Astrocyte (in vitro differentiated cells and primary cell): ENCODE measurements around the gene CYTH3. TPM values are rescaled to one million over a fixed set of nuclear protein-coding genes. Genes with fewer than 3 reads are reported as not detected.

ENCODE experiments used
- DNase-seq: peaks from one replicate; pipeline ENCODE4 v3.0.0-alpha.2; 2010; ENCODE audit warnings: low read depth
- FAIRE-seq: peaks from 2 replicates; lab custom pipeline; 2011; peaks lifted over from hg19 to GRCh38; lab: Jason Lieb, UNC
- H2AFZ ChIP-seq: 2 replicates; pipeline ENCODE4 v1.6.0; 2012; ENCODE audit warnings: low read depth, low read length, inconsistent platforms
- H3K27ac ChIP-seq: 2 replicates; pipeline ENCODE4 v1.5.1; 2011; ENCODE audit warnings: low read depth, low read length, inconsistent platforms
- H3K27me3 ChIP-seq: 2 replicates; pipeline ENCODE4 v1.6.0; 2011; ENCODE audit warnings: low read length, inconsistent platforms; ENCODE audit not compliant: insufficient read depth
- H3K36me3 ChIP-seq: 2 replicates; pipeline ENCODE4 v1.5.1; 2011; ENCODE audit warnings: low read length, inconsistent platforms; ENCODE audit not compliant: insufficient read depth
- H3K4me1 ChIP-seq: 2 replicates; pipeline ENCODE4 v1.5.1; 2011; ENCODE audit warnings: low read length, inconsistent platforms; ENCODE audit not compliant: insufficient read depth
- H3K4me2 ChIP-seq: 2 replicates; pipeline ENCODE4 v1.6.0; 2012; ENCODE audit warnings: low read length, inconsistent platforms
- H3K4me3 ChIP-seq: 2 replicates; pipeline ENCODE4 v1.5.1; 2011; ENCODE audit warnings: low read depth, mild to moderate bottlenecking, low read length, inconsistent platforms; ENCODE audit not compliant: insufficient read depth
- H3K79me2 ChIP-seq: 2 replicates; pipeline ENCODE4 v1.6.0; 2012; ENCODE audit warnings: mild to moderate bottlenecking, low read length, inconsistent platforms; ENCODE audit not compliant: insufficient read depth
- H3K9ac ChIP-seq: 2 replicates; pipeline ENCODE4 v1.6.0; 2012; ENCODE audit warnings: mild to moderate bottlenecking, low read length, inconsistent platforms
- H3K9me3 ChIP-seq: 2 replicates; pipeline ENCODE4 v1.5.1; 2012; ENCODE audit warnings: low read depth, mild to moderate bottlenecking, low read length, inconsistent platforms; ENCODE audit not compliant: insufficient read depth
- H4K20me1 ChIP-seq: 2 replicates; pipeline ENCODE4 v1.6.0; 2012; ENCODE audit warnings: low read length, inconsistent platforms; ENCODE audit not compliant: insufficient read depth
- H3K27ac Mint-ChIP-seq: one replicate; pipeline ENCODE4 v1.8.0; 2021; ENCODE audit warnings: mild to moderate bottlenecking, mixed read lengths; ENCODE audit not compliant: unreplicated experiment
- H3K27me3 Mint-ChIP-seq: one replicate; pipeline ENCODE4 v1.8.0; 2021; ENCODE audit warnings: low read depth, mixed read lengths; ENCODE audit not compliant: unreplicated experiment
- H3K36me3 Mint-ChIP-seq: one replicate; pipeline ENCODE4 v1.8.0; 2021; ENCODE audit warnings: low read depth, mixed read lengths; ENCODE audit not compliant: unreplicated experiment
- H3K4me1 Mint-ChIP-seq: one replicate; pipeline ENCODE4 v1.8.0; 2021; ENCODE audit warnings: low read depth, mixed read lengths; ENCODE audit not compliant: unreplicated experiment
- H3K4me3 Mint-ChIP-seq: one replicate; pipeline ENCODE4 v1.8.0; 2021; ENCODE audit warnings: mild to moderate bottlenecking, moderate library complexity, mixed read lengths; ENCODE audit not compliant: unreplicated experiment
- H3K9me3 Mint-ChIP-seq: one replicate; pipeline ENCODE4 v1.8.0; 2021; ENCODE audit warnings: mild to moderate bottlenecking, mixed read lengths; ENCODE audit not compliant: unreplicated experiment
- EZH2 ChIP-seq: IDR thresholded peaks from 2 replicates; pipeline ENCODE4 v1.6.1; 2012; ENCODE audit warnings: mild to moderate bottlenecking, low read length, inconsistent platforms; ENCODE audit not compliant: insufficient read depth
- total RNA-seq: library from RNA; stranded (reverse); gene quantifications from 2 replicates; pipeline ENCODE4 v1.2.1, GENCODE V29; 2021
- TF ChIP-seq, protein P1 (sequence below): IDR thresholded peaks from 2 replicates; pipeline ENCODE4 v1.5.1; 2011; ENCODE audit warnings: low read depth, mild to moderate bottlenecking, inconsistent platforms, low read length, moderate library complexity; ENCODE audit not compliant: insufficient read depth

Gene CYTH3
- total RNA-seq, 1 donor from 2014 or later, result 29.3 TPM

DNA sequence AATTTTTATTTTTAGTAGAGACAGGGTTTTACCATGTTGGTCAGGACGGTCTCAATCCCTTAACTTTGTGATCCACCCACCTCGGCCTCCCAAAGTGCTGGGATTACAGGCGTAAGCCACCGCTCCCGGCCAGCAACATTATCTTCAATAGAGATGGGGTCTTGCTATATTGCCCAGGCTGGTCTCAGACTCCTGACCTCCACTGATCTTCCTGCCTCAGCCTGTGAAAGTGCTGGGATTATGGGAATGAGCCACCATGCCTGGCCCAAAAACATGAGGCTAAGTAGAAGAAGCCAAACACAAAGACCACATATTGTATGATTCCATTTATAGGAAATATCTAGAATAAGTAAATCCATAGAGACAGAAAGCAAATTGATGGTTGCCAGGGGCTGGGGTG is 19.1 kb upstream of the CYTH3 start:
- H3K36me3 Mint-ChIP-seq, result no peaks in the 10 kb centered on the region
- no peaks in the 10 kb centered on the region for H3K27me3 Mint-ChIP-seq
- FAIRE-seq, result no peak
- H3K9ac ChIP-seq, result no peak overlapping the region
- H3K27ac ChIP-seq, result no peak overlapping the region
- no peak overlapping the region for H3K4me2 ChIP-seq
- peaks cover 3% of the 10 kb centered on the region for H3K4me1 ChIP-seq
- H3K27me3 ChIP-seq, result no peaks in the 10 kb centered on the region
- H3K4me1 Mint-ChIP-seq, result no peaks in the 10 kb centered on the region
- peak overlapping the region; percentile 47 for H3K27ac Mint-ChIP-seq
- H2AFZ ChIP-seq, result no peak overlapping the region
- H3K4me3 Mint-ChIP-seq, result no peak overlapping the region
- no peak overlapping the region for H3K4me3 ChIP-seq
- H3K36me3 ChIP-seq, result no peaks in the 10 kb centered on the region
- DNase-seq, result no peak
- H4K20me1 ChIP-seq, result no peaks in the 10 kb centered on the region
- no peak for TF ChIP-seq EZH2
- TF ChIP-seq, protein P1, sequence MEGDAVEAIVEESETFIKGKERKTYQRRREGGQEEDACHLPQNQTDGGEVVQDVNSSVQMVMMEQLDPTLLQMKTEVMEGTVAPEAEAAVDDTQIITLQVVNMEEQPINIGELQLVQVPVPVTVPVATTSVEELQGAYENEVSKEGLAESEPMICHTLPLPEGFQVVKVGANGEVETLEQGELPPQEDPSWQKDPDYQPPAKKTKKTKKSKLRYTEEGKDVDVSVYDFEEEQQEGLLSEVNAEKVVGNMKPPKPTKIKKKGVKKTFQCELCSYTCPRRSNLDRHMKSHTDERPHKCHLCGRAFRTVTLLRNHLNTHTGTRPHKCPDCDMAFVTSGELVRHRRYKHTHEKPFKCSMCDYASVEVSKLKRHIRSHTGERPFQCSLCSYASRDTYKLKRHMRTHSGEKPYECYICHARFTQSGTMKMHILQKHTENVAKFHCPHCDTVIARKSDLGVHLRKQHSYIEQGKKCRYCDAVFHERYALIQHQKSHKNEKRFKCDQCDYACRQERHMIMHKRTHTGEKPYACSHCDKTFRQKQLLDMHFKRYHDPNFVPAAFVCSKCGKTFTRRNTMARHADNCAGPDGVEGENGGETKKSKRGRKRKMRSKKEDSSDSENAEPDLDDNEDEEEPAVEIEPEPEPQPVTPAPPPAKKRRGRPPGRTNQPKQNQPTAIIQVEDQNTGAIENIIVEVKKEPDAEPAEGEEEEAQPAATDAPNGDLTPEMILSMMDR, result no peak
- no peaks in the 10 kb centered on the region for H3K9me3 Mint-ChIP-seq
- H3K79me2 ChIP-seq, result no peaks in the 10 kb centered on the region
- no peaks in the 10 kb centered on the region for H3K9me3 ChIP-seq

DNA sequence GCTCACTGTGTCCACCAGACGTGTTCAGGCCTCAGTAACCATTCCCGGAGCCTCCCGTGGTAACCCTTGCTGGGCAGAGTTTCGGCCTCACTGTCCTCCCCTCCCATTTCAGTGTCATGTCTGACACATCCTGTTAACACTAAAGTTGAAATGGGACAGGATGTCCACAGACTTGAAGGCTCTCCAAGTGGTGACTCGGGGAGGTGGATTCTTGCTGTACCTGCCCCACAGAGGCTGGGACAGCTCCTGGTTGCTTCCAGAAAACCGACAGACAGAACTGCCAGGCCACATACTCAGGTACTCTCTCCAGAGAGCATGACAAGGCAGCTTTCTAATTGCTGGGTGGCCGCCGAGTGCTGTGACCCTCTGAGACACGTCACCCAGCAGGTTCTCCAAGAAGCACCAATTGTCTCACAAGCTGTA is 17.9 kb upstream of the CYTH3 start:
- Mint-ChIP-seq H3K4me1 (no peaks in the 10 kb centered on the region), H3K9me3 (no peaks in the 10 kb centered on the region), H3K27me3 (no peaks in the 10 kb centered on the region), H3K4me3 (no peak overlapping the region), H3K27ac (no peak overlapping the region), H3K36me3 (no peaks in the 10 kb centered on the region)
- Histone ChIP-seq H3K4me1 (peaks cover 3% of the 10 kb centered on the region), H3K79me2 (no peaks in the 10 kb centered on the region), H2AFZ (peak overlapping the region; percentile 81), H3K9me3 (no peaks in the 10 kb centered on the region), H3K4me2 (no peak overlapping the region), H3K9ac (peak overlapping the region; percentile 26), H4K20me1 (no peaks in the 10 kb centered on the region), H3K27ac (no peak overlapping the region), H3K36me3 (no peaks in the 10 kb centered on the region), H3K27me3 (no peaks in the 10 kb centered on the region), H3K4me3 (no peak overlapping the region)
- FAIRE-seq (no peak), DNase-seq (no peak)
- TF ChIP-seq, protein P1, result no peak
- no peak for TF ChIP-seq EZH2

DNA sequence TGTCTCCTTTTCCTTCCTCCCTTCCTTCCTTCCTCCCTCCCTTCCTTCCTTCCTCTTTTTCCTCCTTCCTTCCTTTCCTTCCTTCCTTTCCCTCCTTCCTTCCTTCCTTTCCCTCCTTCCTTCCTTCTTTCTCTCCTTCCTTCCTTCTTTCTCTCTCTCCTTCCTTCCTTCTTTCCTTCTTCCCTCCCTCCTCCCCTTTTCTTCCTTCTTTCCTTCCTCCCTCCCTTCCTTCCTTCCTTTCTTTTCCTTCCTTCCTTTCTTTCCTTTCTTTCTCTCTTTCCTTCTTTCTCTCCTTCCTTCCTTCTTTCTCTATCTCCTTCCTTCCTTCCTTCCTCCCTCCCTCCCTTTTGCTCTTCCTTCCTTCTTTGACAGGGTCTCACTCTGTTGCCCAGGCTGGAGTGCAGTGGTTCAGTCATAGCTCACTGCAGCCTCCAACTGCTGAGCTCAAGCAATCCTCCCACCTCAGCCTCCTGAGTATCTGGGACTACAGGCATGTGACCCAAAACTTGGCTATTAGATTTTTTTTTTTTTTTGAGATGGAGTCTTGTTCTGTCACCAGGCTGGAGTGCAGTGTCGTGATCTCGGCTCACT is 15.9 kb upstream of the CYTH3 start:
- H3K27ac Mint-ChIP-seq, result no peak overlapping the region
- H3K36me3 Mint-ChIP-seq, result peaks cover 2% of the 10 kb centered on the region
- H3K27me3 ChIP-seq, result no peaks in the 10 kb centered on the region
- H4K20me1 ChIP-seq, result no peaks in the 10 kb centered on the region
- H2AFZ ChIP-seq, result no peak overlapping the region
- H3K4me3 Mint-ChIP-seq, result no peak overlapping the region
- no peak overlapping the region for H3K27ac ChIP-seq
- no peaks in the 10 kb centered on the region for H3K36me3 ChIP-seq
- H3K4me1 Mint-ChIP-seq, result peaks cover 13% of the 10 kb centered on the region
- H3K4me2 ChIP-seq, result no peak overlapping the region
- H3K4me3 ChIP-seq, result no peak overlapping the region
- TF ChIP-seq EZH2, result no peak
- TF ChIP-seq, protein P1, result no peak
- H3K9me3 ChIP-seq, result no peaks in the 10 kb centered on the region
- peaks cover 8% of the 10 kb centered on the region for H3K9me3 Mint-ChIP-seq
- no peaks in the 10 kb centered on the region for H3K79me2 ChIP-seq
- no peak overlapping the region for H3K9ac ChIP-seq
- FAIRE-seq (no peak), DNase-seq (no peak)
- H3K27me3 Mint-ChIP-seq, result no peaks in the 10 kb centered on the region
- H3K4me1 ChIP-seq, result peaks cover 10% of the 10 kb centered on the region
